Naive thymus-derived CD4-positive, alpha-beta T cell (primary cell): ENCODE results near the gene CAND1. TPM values are rescaled to one million over a fixed set of nuclear protein-coding genes. Genes with fewer than 3 reads are reported as not detected.

Source experiments
- ATAC-seq: fragments of 150-1000 bp; cut with Tn5 transposase; 2 replicates; pipeline ENCODE4 v1.10.0; 2021; ENCODE audit warnings: mild to moderate bottlenecking, moderate library complexity
- CTCF ChIA-PET: fragments of 350-600 bp; sonication (Branson Sonifier 250); formaldehyde crosslinking; loops from one replicate; lab custom pipeline; 2021; ENCODE audit warnings: antibody characterized with exemption; lab: Charles Lee
- POLR2A ChIA-PET: fragments of 350-600 bp; sonication (Branson Sonifier 250); formaldehyde crosslinking; loops from one replicate; lab custom pipeline; 2021; ENCODE audit warnings: antibody characterized with exemption, inconsistent platforms; lab: Charles Lee
- DNase-seq, 9 donors: peaks; one replicate each; pipeline versions ENCODE4 v3.0.0 to v3.0.0-alpha.2; 2020 to 2022; ENCODE audit warnings: mixed read lengths in 1 of 9
- H3K27ac ChIP-seq: one replicate; pipeline ENCODE4 v1.7.0; 2013; ENCODE audit warnings: mild to moderate bottlenecking, low read depth, low read length, moderate library complexity
- H3K27me3 ChIP-seq, 2 donors: one replicate each; pipeline ENCODE4 v1.7.0; 2013; ENCODE audit warnings: low read length in 2 of 2, mild to moderate bottlenecking in 2 of 2, moderate library complexity in 2 of 2; ENCODE audit not compliant: control insufficient read depth in 2 of 2, insufficient read depth in 2 of 2
- H3K36me3 ChIP-seq, 3 experiments: 1 replicate in 2 of 3; 2 replicates in 1 of 3; pipeline ENCODE4 v1.7.0; 2013; ENCODE audit warnings: low read length in 3 of 3, mild to moderate bottlenecking in 3 of 3, moderate library complexity in 1 of 3; ENCODE audit not compliant: insufficient read depth in 3 of 3, control insufficient read depth in 2 of 3
- H3K4me1 ChIP-seq, 2 donors: one replicate each; pipeline ENCODE4 v1.7.0; 2013; ENCODE audit warnings: low read length in 2 of 2, mild to moderate bottlenecking in 2 of 2, moderate library complexity in 1 of 2; ENCODE audit not compliant: control insufficient read depth in 2 of 2, insufficient read depth in 2 of 2
- H3K4me3 ChIP-seq: 2 replicates; pipeline ENCODE4 v1.7.0; 2013; ENCODE audit warnings: mild to moderate bottlenecking, low read length
- H3K9me3 ChIP-seq, 3 experiments: 1 replicate in 2 of 3; 2 replicates in 1 of 3; pipeline ENCODE4 v1.7.0; 2013; ENCODE audit warnings: low read length in 3 of 3; ENCODE audit not compliant: control insufficient read depth in 2 of 3
- H3K27ac Mint-ChIP-seq, 9 donors: one replicate each; pipeline ENCODE4 v1.8.0; 2020 to 2022; ENCODE audit warnings: mixed read lengths in 9 of 9, mild to moderate bottlenecking in 8 of 9, moderate library complexity in 5 of 9, inconsistent platforms in 2 of 9
- H3K27me3 Mint-ChIP-seq, 5 donors: one replicate each; pipeline ENCODE4 v1.8.0; 2021 to 2022; ENCODE audit warnings: mixed read lengths in 5 of 5, mild to moderate bottlenecking in 1 of 5
- H3K36me3 Mint-ChIP-seq, 5 donors: one replicate each; pipeline ENCODE4 v1.8.0; 2020 to 2022; ENCODE audit warnings: mixed read lengths in 5 of 5, mild to moderate bottlenecking in 3 of 5, inconsistent platforms in 1 of 5
- H3K4me1 Mint-ChIP-seq, 7 donors: one replicate each; pipeline ENCODE4 v1.8.0; 2020 to 2022; ENCODE audit warnings: mixed read lengths in 7 of 7, mild to moderate bottlenecking in 3 of 7, inconsistent platforms in 1 of 7
- H3K4me3 Mint-ChIP-seq, 10 donors: one replicate each; pipeline ENCODE4 v1.8.0; 2020 to 2022; ENCODE audit warnings: mild to moderate bottlenecking in 10 of 10, mixed read lengths in 10 of 10, moderate library complexity in 6 of 10, inconsistent platforms in 2 of 10
- H3K9me3 Mint-ChIP-seq, 11 donors: one replicate each; pipeline ENCODE4 v1.8.0; 2020 to 2022; ENCODE audit warnings: mixed read lengths in 11 of 11, mild to moderate bottlenecking in 4 of 11, inconsistent platforms in 1 of 11, moderate library complexity in 1 of 11
- intact Hi-C, 2 donors: fragments of 100-400 bp; cut with micrococcal nuclease; formaldehyde crosslinking; loops; one replicate each; pipeline ENCODE4 v1.15.1; 2023
- polyA plus RNA-seq, 2 donors: library from polyadenylated mRNA; unstranded; fragments of 300-500 nt; fragmentation: Illumina TruSeq; gene quantifications; one replicate each; pipeline ENCODE4 v1.2.3, GENCODE V29; 2021
- total RNA-seq, 6 experiments: library from RNA in 5 of 6; stranded (reverse) in 5 of 6; gene quantifications; 1 replicate in 5 of 6; 2 replicates in 1 of 6; pipeline ENCODE4 v1.2.3 and lab custom pipeline; 2021 to 2026

The CAND1 gene
- total and polyA plus RNA-seq, 7 experiments from 2014 or later = 54.8 to 160 (median 94.3) TPM

- Mint-ChIP-seq H3K27ac (no peak overlapping the region), H3K9me3 (no peaks in the 10 kb centered on the region)
- no peak overlapping the region for H3K4me3 ChIP-seq
Measured at GRCh38 chr12:67302162-67302561, 33.0 kb downstream of the CAND1 start.

GRCh38 chr12:67305544-67305943 lies 36.4 kb downstream of the CAND1 start:
- Histone ChIP-seq H3K27me3 (no peaks in the 10 kb centered on the region), H3K27ac (no peak overlapping the region), H3K4me3 (no peak overlapping the region), H3K36me3 (peaks cover 12 to 72% (median 44%) of the 10 kb centered on the region in 3 experiments), H3K9me3 (no peaks in the 10 kb centered on the region), H3K4me1 (no peaks in the 10 kb centered on the region)
- Mint-ChIP-seq H3K36me3 (peaks cover 8 to 78% (median 59%) of the 10 kb centered on the region in 5 donors), H3K27me3 (no peaks in the 10 kb centered on the region), H3K4me3 (no peak overlapping the region), H3K4me1 (peaks cover 0 to 4% (median 2%) of the 10 kb centered on the region in 7 donors), H3K9me3 (no peaks in the 10 kb centered on the region), H3K27ac (peak overlapping the region in 1 of 9 donors; percentile 14)
- POLR2A ChIA-PET = interaction anchor here (0.6 kb wide), 1 partner anchor 52 kb away, joined by 5 read pairs; no protein-coding TSS in a partner anchor
- DNase-seq (no peak), ATAC-seq (no peak)
- intact Hi-C loops = no loop called here
- CTCF ChIA-PET = interaction anchor here (0.5 kb wide), 1 partner anchor 1790 kb away, joined by 5 read pairs; no protein-coding TSS in a partner anchor

More at GRCh38 chr12:67302162-67302561, 33.0 kb downstream of the CAND1 start:
- ChIA-PET POLR2A (no interaction called here), CTCF (no interaction called here)
- H3K27ac ChIP-seq = no peak overlapping the region
- H3K4me1 ChIP-seq = no peaks in the 10 kb centered on the region
- Mint-ChIP-seq H3K4me1 (peaks cover 0 to 19% (median 8%) of the 10 kb centered on the region in 7 donors), H3K36me3 (peaks cover 9 to 75% (median 44%) of the 10 kb centered on the region in 5 donors), H3K4me3 (no peak overlapping the region), H3K27me3 (no peaks in the 10 kb centered on the region)
- intact Hi-C loops = no loop called here
- DNase-seq = no peak
- H3K36me3 ChIP-seq = peaks cover 12 to 68% (median 43%) of the 10 kb centered on the region in 3 experiments
- no peaks in the 10 kb centered on the region for H3K27me3 ChIP-seq
- ATAC-seq = no peak
- H3K9me3 ChIP-seq = no peaks in the 10 kb centered on the region

GRCh38 chr12:67306712-67307111 lies 37.6 kb downstream of the CAND1 start:
- peaks cover 0 to 4% (median 2%) of the 10 kb centered on the region in 7 donors for H3K4me1 Mint-ChIP-seq
- CTCF ChIA-PET = no interaction called here
- H3K36me3 Mint-ChIP-seq = peaks cover 7 to 84% (median 63%) of the 10 kb centered on the region in 5 donors

GRCh38 chr12:67315661-67316060 lies 46.5 kb downstream of the CAND1 start:
- POLR2A ChIA-PET = no interaction called here
- no peaks in the 10 kb centered on the region for H3K9me3 Mint-ChIP-seq
- H3K9me3 ChIP-seq = no peaks in the 10 kb centered on the region
- intact Hi-C loops = no loop called here
- H3K4me1 ChIP-seq = no peaks in the 10 kb centered on the region
- H3K27me3 ChIP-seq = no peaks in the 10 kb centered on the region
- no peak for DNase-seq
- H3K36me3 Mint-ChIP-seq = peaks cover 16 to 55% (median 35%) of the 10 kb centered on the region in 5 donors
- CTCF ChIA-PET = interaction anchor here (0.6 kb wide), 1 partner anchor 10 kb away, joined by 4 read pairs; no protein-coding TSS in a partner anchor
- peaks cover 0 to 10% (median 7%) of the 10 kb centered on the region in 7 donors for H3K4me1 Mint-ChIP-seq
- peak overlapping the region in 3 of 9 donors; percentile 31 to 42 (median 38) for H3K27ac Mint-ChIP-seq
- no peak overlapping the region for H3K27ac ChIP-seq
- no peaks in the 10 kb centered on the region for H3K27me3 Mint-ChIP-seq
- H3K4me3 Mint-ChIP-seq = peak overlapping the region in 1 of 10 donors; percentile 12
- H3K36me3 ChIP-seq = peaks cover 3 to 32% (median 20%) of the 10 kb centered on the region in 3 experiments
- no peak overlapping the region for H3K4me3 ChIP-seq
- no peak for ATAC-seq

More at GRCh38 chr12:67306712-67307111, 37.6 kb downstream of the CAND1 start:
- POLR2A ChIA-PET = no interaction called here
- Histone ChIP-seq H3K36me3 (peaks cover 12 to 78% (median 49%) of the 10 kb centered on the region in 3 experiments), H3K9me3 (no peaks in the 10 kb centered on the region), H3K27ac (no peak overlapping the region), H3K4me3 (no peak overlapping the region), H3K4me1 (no peaks in the 10 kb centered on the region), H3K27me3 (no peaks in the 10 kb centered on the region)
- Mint-ChIP-seq H3K27ac (peak overlapping the region in 1 of 9 donors; percentile 36), H3K4me3 (no peak overlapping the region), H3K27me3 (no peaks in the 10 kb centered on the region), H3K9me3 (no peaks in the 10 kb centered on the region)
- no peak for DNase-seq
- ATAC-seq = no peak
- intact Hi-C loops = no loop called here

GRCh38 chr12:67318786-67319185 lies 49.6 kb downstream of the CAND1 start:
- intact Hi-C loops = no loop called here
- H3K4me1 Mint-ChIP-seq = peaks cover 0 to 18% (median 12%) of the 10 kb centered on the region in 7 donors
- H3K27ac Mint-ChIP-seq = peak overlapping the region in 2 of 9 donors; percentile 19 to 39
- no peaks in the 10 kb centered on the region for H3K9me3 ChIP-seq
- no peaks in the 10 kb centered on the region for H3K27me3 ChIP-seq
- ChIA-PET CTCF (interaction anchor here (1.4 kb wide), 1 partner anchor 112 kb away, joined by 3 read pairs; no protein-coding TSS in a partner anchor), POLR2A (interaction anchor here (1.2 kb wide), 1 partner anchor 50 kb away, joined by 3 read pairs; the partner anchor contains the start of gene CAND1)
- peaks cover 0 to 6% (median 4%) of the 10 kb centered on the region in 11 donors for H3K9me3 Mint-ChIP-seq
- H3K4me1 ChIP-seq = no peaks in the 10 kb centered on the region
- no peak overlapping the region for H3K4me3 Mint-ChIP-seq
- no peak overlapping the region for H3K27ac ChIP-seq
- H3K36me3 Mint-ChIP-seq = peaks cover 8 to 48% (median 33%) of the 10 kb centered on the region in 5 donors
- no peaks in the 10 kb centered on the region for H3K27me3 Mint-ChIP-seq
- ATAC-seq (no peak), DNase-seq (no peak)
- H3K36me3 ChIP-seq = peaks cover 0 to 6% (median 3%) of the 10 kb centered on the region in 3 experiments
- no peak overlapping the region for H3K4me3 ChIP-seq

GRCh38 chr12:67319936-67320335 lies 50.8 kb downstream of the CAND1 start:
- Mint-ChIP-seq H3K4me1 (peaks cover 0 to 18% (median 11%) of the 10 kb centered on the region in 7 donors), H3K27me3 (no peaks in the 10 kb centered on the region), H3K4me3 (no peak overlapping the region), H3K27ac (peak overlapping the region in 4 of 9 donors; percentile 7 to 77 (median 46)), H3K9me3 (peaks cover 0 to 14% (median 4%) of the 10 kb centered on the region in 11 donors), H3K36me3 (peaks cover 8 to 47% (median 28%) of the 10 kb centered on the region in 5 donors)
- intact Hi-C loops = no loop called here
- POLR2A ChIA-PET = interaction anchor here (0.5 kb wide), 1 partner anchor 970 kb away, joined by 3 read pairs; no protein-coding TSS in a partner anchor
- Histone ChIP-seq H3K36me3 (no peaks in the 10 kb centered on the region), H3K27me3 (no peaks in the 10 kb centered on the region), H3K4me3 (no peak overlapping the region), H3K27ac (no peak overlapping the region), H3K9me3 (no peaks in the 10 kb centered on the region), H3K4me1 (no peaks in the 10 kb centered on the region)
- CTCF ChIA-PET = interaction anchor here (1.4 kb wide), 1 partner anchor 110 kb away, joined by 3 read pairs; no protein-coding TSS in a partner anchor
- ATAC-seq (no peak), DNase-seq (no peak)
